Hepatocyte (in vitro differentiated cells): Measurements from ENCODE around the gene CYREN. TPM values are rescaled to one million over a fixed set of nuclear protein-coding genes. Genes with fewer than 3 reads are reported as not detected.
"Not testable (repeated sequence)": the region's sequence is repeated elsewhere in the genome, so short reads cannot be mapped to it uniquely, and the experiment has no call there.

Experiments used
- DNase-seq: peaks from one replicate; pipeline ENCODE4 v3.0.0-alpha.2; 2016; ENCODE audit warnings: low spot score
- H2AFZ ChIP-seq: fragments of 200-600 bp; sonication (generic); 2 replicates; pipeline ENCODE4 v1.6.0; 2016; ENCODE audit warnings: antibody characterized with exemption, mild to moderate bottlenecking
- H3K27ac ChIP-seq: fragments of 200-600 bp; sonication (generic); 2 replicates; pipeline ENCODE4 v1.5.1; 2016; ENCODE audit warnings: mild to moderate bottlenecking
- H3K27me3 ChIP-seq: fragments of 200-600 bp; sonication (generic); 2 replicates; pipeline ENCODE4 v1.6.1; 2016
- H3K36me3 ChIP-seq: fragments of 200-600 bp; sonication (generic); replicated peaks from 2 replicates; pipeline ENCODE4 v1.5.1; 2016; ENCODE audit warnings: low read depth; ENCODE audit not compliant: insufficient read depth
- H3K4me1 ChIP-seq: fragments of 200-600 bp; sonication (generic); 2 replicates; pipeline ENCODE4 v1.5.1; 2016; ENCODE audit warnings: mild to moderate bottlenecking, moderate library complexity; ENCODE audit not compliant: insufficient read depth
- H3K4me2 ChIP-seq: fragments of 200-600 bp; sonication (generic); 2 replicates; pipeline ENCODE4 v1.6.0; 2016
- H3K4me3 ChIP-seq: fragments of 200-600 bp; sonication (generic); 2 replicates; pipeline ENCODE4 v1.5.1; 2016; ENCODE audit warnings: mild to moderate bottlenecking
- H3K79me2 ChIP-seq: fragments of 200-600 bp; sonication (generic); 2 replicates; pipeline ENCODE4 v1.6.0; 2017; ENCODE audit warnings: mild to moderate bottlenecking
- H3K9me2 ChIP-seq: fragments of 200-600 bp; sonication (generic); replicated peaks from 2 replicates; pipeline ENCODE4 v1.6.0; 2017; ENCODE audit warnings: mild to moderate bottlenecking; ENCODE audit not compliant: insufficient read depth
- H3K9me3 ChIP-seq: fragments of 200-600 bp; sonication (generic); 2 replicates; pipeline ENCODE4 v1.5.1; 2016; ENCODE audit warnings: low read depth, mild to moderate bottlenecking
- H4K20me1 ChIP-seq: fragments of 200-600 bp; sonication (generic); 2 replicates; pipeline ENCODE4 v1.6.0; 2016; ENCODE audit warnings: mild to moderate bottlenecking; ENCODE audit not compliant: insufficient read depth, poor library complexity, severe bottlenecking
- EZH2 ChIP-seq: fragments of 200-600 bp; sonication (generic); IDR thresholded peaks from 2 replicates; pipeline ENCODE4 v1.6.1; 2016; ENCODE audit warnings: antibody characterized with exemption, mild to moderate bottlenecking, borderline replicate concordance
- EZH2phosphoT487 ChIP-seq: fragments of 200-600 bp; sonication (generic); IDR thresholded peaks from one replicate; pipeline ENCODE4 v1.6.1; 2018; ENCODE audit warnings: antibody characterized with exemption, mild to moderate bottlenecking, low read depth, moderate library complexity; ENCODE audit not compliant: unreplicated experiment, severe bottlenecking
- WGBS: methylation state at CpG from one replicate; pipeline ENCODE4 v1.1.6; 2016; ENCODE audit warnings: low lambda C conversion rate; ENCODE audit errors: missing lambda C conversion rate; 5-methylcytosine and 5-hydroxymethylcytosine counted together
- polyA plus RNA-seq: library from polyadenylated mRNA; unstranded; fragments of >200 nt; fragmentation: Nextera tagmentation; extraction: Ambion mirVana; gene quantifications from 2 replicates; pipeline ENCODE4 v1.2.1, GENCODE V29; 2016
- total RNA-seq: library from RNA; depleted of rRNA; stranded (reverse); fragments of >200 nt; gene quantifications from 2 replicates; pipeline ENCODE4 v1.2.3, GENCODE V29; 2014
- TF ChIP-seq, protein P1 (sequence below): fragments of 200-600 bp; sonication (generic); IDR thresholded peaks from 2 replicates; pipeline ENCODE4 v1.5.1; 2016; ENCODE audit warnings: antibody characterized with exemption, mild to moderate bottlenecking; ENCODE audit not compliant: poor library complexity

The CYREN gene
- total and polyA plus RNA-seq, 2 experiments from 2014 or later = 43.2 to 45.2 TPM

DNA sequence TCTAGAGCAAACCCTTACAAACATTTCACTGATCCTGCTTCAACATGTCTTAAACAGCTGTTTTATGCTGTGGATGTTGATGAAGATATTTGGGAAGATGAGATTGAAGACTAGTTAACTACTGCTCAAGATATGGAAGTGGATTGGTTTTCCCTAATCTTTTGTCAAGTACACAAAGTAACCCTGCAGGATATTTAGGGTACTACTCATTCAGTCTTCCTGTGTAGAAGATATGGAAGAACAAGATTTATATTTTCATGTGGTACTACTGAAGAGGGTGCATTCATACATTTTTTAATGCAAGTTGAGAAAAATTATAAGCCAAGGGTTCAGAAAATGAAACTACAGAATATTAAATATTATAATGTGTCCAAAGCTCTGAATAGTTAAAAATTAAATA, 40.9 kb downstream of the CYREN start:
- H3K27me3 ChIP-seq = no peaks in the 10 kb centered on the region
- no peak overlapping the region for H3K27ac ChIP-seq
- no peak overlapping the region for H3K4me2 ChIP-seq
- H2AFZ ChIP-seq = no peak overlapping the region
- no peak overlapping the region for H3K4me3 ChIP-seq
- H3K9me3 ChIP-seq = peaks cover 8% of the 10 kb centered on the region
- H3K36me3 ChIP-seq = no peaks in the 10 kb centered on the region
- no peaks in the 10 kb centered on the region for H3K9me2 ChIP-seq
- TF ChIP-seq EZH2 (no peak), EZH2phosphoT487 (no peak)
- TF ChIP-seq, protein P1, sequence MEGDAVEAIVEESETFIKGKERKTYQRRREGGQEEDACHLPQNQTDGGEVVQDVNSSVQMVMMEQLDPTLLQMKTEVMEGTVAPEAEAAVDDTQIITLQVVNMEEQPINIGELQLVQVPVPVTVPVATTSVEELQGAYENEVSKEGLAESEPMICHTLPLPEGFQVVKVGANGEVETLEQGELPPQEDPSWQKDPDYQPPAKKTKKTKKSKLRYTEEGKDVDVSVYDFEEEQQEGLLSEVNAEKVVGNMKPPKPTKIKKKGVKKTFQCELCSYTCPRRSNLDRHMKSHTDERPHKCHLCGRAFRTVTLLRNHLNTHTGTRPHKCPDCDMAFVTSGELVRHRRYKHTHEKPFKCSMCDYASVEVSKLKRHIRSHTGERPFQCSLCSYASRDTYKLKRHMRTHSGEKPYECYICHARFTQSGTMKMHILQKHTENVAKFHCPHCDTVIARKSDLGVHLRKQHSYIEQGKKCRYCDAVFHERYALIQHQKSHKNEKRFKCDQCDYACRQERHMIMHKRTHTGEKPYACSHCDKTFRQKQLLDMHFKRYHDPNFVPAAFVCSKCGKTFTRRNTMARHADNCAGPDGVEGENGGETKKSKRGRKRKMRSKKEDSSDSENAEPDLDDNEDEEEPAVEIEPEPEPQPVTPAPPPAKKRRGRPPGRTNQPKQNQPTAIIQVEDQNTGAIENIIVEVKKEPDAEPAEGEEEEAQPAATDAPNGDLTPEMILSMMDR = no peak
- no peak for DNase-seq
- no peaks in the 10 kb centered on the region for H4K20me1 ChIP-seq
- H3K4me1 ChIP-seq = no peaks in the 10 kb centered on the region
- no peaks in the 10 kb centered on the region for H3K79me2 ChIP-seq

DNA sequence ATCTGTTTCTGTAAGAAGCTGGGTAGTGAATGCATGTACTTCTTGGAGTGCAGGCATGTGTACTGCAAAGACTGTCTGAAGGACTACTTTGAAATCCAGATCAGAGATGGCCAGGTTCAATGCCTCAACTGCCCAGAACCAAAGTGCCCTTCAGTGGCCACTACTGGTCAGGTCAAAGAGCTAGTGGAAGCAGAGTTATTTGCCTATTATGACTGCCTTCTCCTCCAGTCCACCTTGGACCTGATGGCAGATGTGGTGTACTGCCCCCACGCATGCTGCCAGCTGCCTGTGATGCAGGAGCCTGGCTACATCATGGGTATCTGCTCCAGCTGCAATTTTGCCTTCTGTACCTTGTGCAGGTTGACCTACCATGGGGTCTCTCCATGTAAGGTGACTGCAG, 41.6 kb downstream of the CYREN start:
- no peak overlapping the region for H2AFZ ChIP-seq
- no peak for DNase-seq
- no peak overlapping the region for H3K4me3 ChIP-seq
- H3K79me2 ChIP-seq = no peaks in the 10 kb centered on the region
- H3K27me3 ChIP-seq = no peaks in the 10 kb centered on the region
- no peak overlapping the region for H3K27ac ChIP-seq
- TF ChIP-seq, protein P1 = no peak
- no peak for TF ChIP-seq EZH2phosphoT487
- no peak for TF ChIP-seq EZH2
- no peaks in the 10 kb centered on the region for H3K4me1 ChIP-seq
- H4K20me1 ChIP-seq = no peaks in the 10 kb centered on the region
- H3K9me3 ChIP-seq = peaks cover 8% of the 10 kb centered on the region
- no peaks in the 10 kb centered on the region for H3K36me3 ChIP-seq
- H3K9me2 ChIP-seq = no peaks in the 10 kb centered on the region
- no peak overlapping the region for H3K4me2 ChIP-seq
- WGBS = 91% methylated on average over 1 of the region's 1 CpG

DNA sequence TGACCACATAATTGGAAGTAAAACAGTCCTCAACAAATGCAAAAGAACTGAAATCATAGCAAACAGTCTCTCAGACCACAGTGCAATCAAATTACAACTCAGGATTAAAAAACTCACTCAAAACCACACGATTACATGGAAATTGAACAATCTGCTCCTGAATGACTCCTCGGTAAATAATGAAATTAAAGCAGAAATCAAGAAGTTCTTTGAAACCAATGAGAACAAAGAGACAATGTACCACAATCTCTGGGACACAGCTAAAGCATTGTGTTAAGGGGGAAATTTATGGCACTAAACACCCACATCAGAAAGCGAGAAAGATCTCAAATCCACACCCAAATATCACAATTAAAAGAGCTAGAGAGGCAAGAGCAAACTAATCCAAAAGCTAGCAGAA, 45.9 kb downstream of the CYREN start:
- H3K9me2 ChIP-seq, H3K4me3 ChIP-seq, H3K27ac ChIP-seq, H3K27me3 ChIP-seq, DNase-seq, H4K20me1 ChIP-seq, H3K36me3 ChIP-seq, H3K4me2 ChIP-seq, H3K9me3 ChIP-seq, H2AFZ ChIP-seq, H3K79me2 ChIP-seq, H3K4me1 ChIP-seq: not testable (repeated sequence)
- WGBS = 92% methylated on average over 3 of the region's 3 CpGs

DNA sequence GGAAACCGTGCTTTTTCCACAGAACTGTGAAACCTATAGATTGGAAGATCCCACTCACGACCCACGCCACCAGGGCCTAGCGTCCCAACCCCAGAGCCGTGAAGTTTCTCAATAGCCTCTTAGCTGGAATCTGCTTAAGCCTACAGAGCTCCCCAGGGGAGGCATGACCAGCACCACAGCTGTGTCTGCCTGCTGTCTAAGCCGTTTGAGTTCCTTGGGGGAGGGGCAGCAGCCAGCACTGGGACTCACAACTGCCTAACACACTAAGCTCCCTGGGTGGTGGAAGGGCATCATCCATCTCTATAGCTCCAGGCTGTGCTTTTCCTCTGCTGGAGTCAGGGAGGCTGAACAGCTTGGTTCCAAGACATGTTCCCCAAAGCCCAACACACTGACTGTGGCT, 48.6 kb downstream of the CYREN start:
- WGBS = 77% methylated on average over 6 of the region's 6 CpGs
- H3K36me3 ChIP-seq = no peaks in the 10 kb centered on the region
- TF ChIP-seq, protein P1 = no peak
- no peak for TF ChIP-seq EZH2phosphoT487
- TF ChIP-seq EZH2 = no peak

More for the DNA sequence above, 48.6 kb downstream of the CYREN start:
- no peak for DNase-seq
- no peak overlapping the region for H3K4me3 ChIP-seq
- no peaks in the 10 kb centered on the region for H4K20me1 ChIP-seq
- H3K4me1 ChIP-seq = no peaks in the 10 kb centered on the region
- H3K4me2 ChIP-seq = no peak overlapping the region
- H3K9me2 ChIP-seq = no peaks in the 10 kb centered on the region
- no peaks in the 10 kb centered on the region for H3K27me3 ChIP-seq
- no peaks in the 10 kb centered on the region for H3K79me2 ChIP-seq
- no peak overlapping the region for H2AFZ ChIP-seq
- peaks cover 5% of the 10 kb centered on the region for H3K9me3 ChIP-seq
- H3K27ac ChIP-seq = no peak overlapping the region
